Fibroblast of the aortic adventitia (primary cell): Measurements from ENCODE around the gene ITGA2. TPM values are rescaled to one million over a fixed set of nuclear protein-coding genes. Genes with fewer than 3 reads are reported as not detected.

ENCODE experiments used
- DNase-seq: peaks from one replicate; pipeline ENCODE4 v3.0.0-alpha.2; 2010; ENCODE audit warnings: low read depth
- H3K4me3 ChIP-seq: 2 replicates; pipeline ENCODE4 v1.5.1; 2011; ENCODE audit warnings: low read depth, mild to moderate bottlenecking, control low read depth, low read length, moderate library complexity
- CTCF ChIP-seq: IDR thresholded peaks from 2 replicates; pipeline ENCODE4 v1.5.1; 2011; ENCODE audit warnings: mild to moderate bottlenecking, low read length, control low read depth, inconsistent platforms; ENCODE audit not compliant: insufficient read depth
- total RNA-seq: library from RNA; depleted of rRNA; stranded (reverse); fragments of >200 nt; gene quantifications from 2 replicates; pipeline ENCODE4 v1.2.3, GENCODE V29; 2012; ENCODE audit warnings: low replicate concordance

ITGA2 gene
- total RNA-seq, 1 donor = 171 TPM

- no peak for TF ChIP-seq CTCF
- H3K4me3 ChIP-seq = no peak overlapping the region
- no peak for DNase-seq
Observed at GRCh38 chr5:53041740-53042139, 52.6 kb downstream of the ITGA2 start.

GRCh38 chr5:53045263-53045662, 56.1 kb downstream of the ITGA2 start:
- H3K4me3 ChIP-seq = no peak overlapping the region
- peak; percentile 66 for DNase-seq
- no peak for TF ChIP-seq CTCF

- no peak overlapping the region for H3K4me3 ChIP-seq
- DNase-seq = no peak
- TF ChIP-seq CTCF = no peak
Observed at GRCh38 chr5:53048248-53048647, 59.1 kb downstream of the ITGA2 start.

- DNase-seq = peak; percentile 35
- no peak overlapping the region for H3K4me3 ChIP-seq
- TF ChIP-seq CTCF = no peak
Observed at GRCh38 chr5:53052499-53052898, 63.3 kb downstream of the ITGA2 start.

- no peak for DNase-seq
- no peak for TF ChIP-seq CTCF
- H3K4me3 ChIP-seq = no peak overlapping the region
Observed at GRCh38 chr5:53053364-53053763, 64.2 kb downstream of the ITGA2 start.

- H3K4me3 ChIP-seq = no peak overlapping the region
- DNase-seq = no peak
- no peak for TF ChIP-seq CTCF
Observed at GRCh38 chr5:53055365-53055764, 66.2 kb downstream of the ITGA2 start.

- DNase-seq = no peak
- no peak overlapping the region for H3K4me3 ChIP-seq
- no peak for TF ChIP-seq CTCF
Observed at GRCh38 chr5:53059281-53059680, 70.1 kb downstream of the ITGA2 start.
